ENCODE results near the gene KLHL25.
A peak's percentile ranks its signal among the peaks of the same experiment; 100 is the strongest.

KLHL25 gene

GRCh38 chr15:85755942-85756341, 38.8 kb downstream of the KLHL25 start:
- H3K27ac Mint-ChIP-seq: no peak overlapping the region
- H3K36me3 Mint-ChIP-seq: peaks cover 0 to 11% of the 10 kb centered on the region in 2 donors
- no peak for DNase-seq
- H3K4me3 Mint-ChIP-seq: no peak overlapping the region
- no peaks in the 10 kb centered on the region for H3K27me3 Mint-ChIP-seq
- no peak for ATAC-seq (replicated peaks)
- H3K9me3 Mint-ChIP-seq: no peaks in the 10 kb centered on the region
- peaks cover 4 to 8% of the 10 kb centered on the region in 2 donors for H3K4me1 Mint-ChIP-seq

DNA sequence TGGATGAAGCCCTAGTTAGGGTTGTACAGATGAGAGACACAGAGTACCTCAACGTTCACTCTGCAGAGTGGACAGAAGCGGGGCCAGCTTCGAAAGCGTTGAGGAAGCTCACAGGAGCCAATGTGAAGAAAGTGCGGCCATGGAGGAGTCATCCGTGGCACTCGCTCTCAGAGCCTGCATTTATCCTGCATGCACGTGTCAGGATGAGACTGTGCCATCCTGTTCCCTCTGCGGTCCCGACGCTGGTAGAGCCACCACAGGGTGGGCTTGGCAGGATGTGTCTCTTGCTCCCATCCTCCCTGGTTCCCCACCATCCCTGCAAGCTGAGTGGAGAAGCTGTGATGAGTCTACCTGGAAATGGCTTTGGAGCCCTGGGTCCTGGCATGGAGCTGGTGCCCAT, 39.3 kb downstream of the KLHL25 start:
- peaks cover 8% of the 10 kb centered on the region in 2 donors for H3K4me1 Mint-ChIP-seq
- H3K9me3 Mint-ChIP-seq: no peaks in the 10 kb centered on the region
- H3K27ac Mint-ChIP-seq: no peak overlapping the region
- H3K4me3 Mint-ChIP-seq: no peak overlapping the region
- DNase-seq (no peak), ATAC-seq (replicated peaks) (no peak)
- no peaks in the 10 kb centered on the region for H3K27me3 Mint-ChIP-seq
- H3K36me3 Mint-ChIP-seq: peaks cover 0 to 11% of the 10 kb centered on the region in 2 donors

DNA sequence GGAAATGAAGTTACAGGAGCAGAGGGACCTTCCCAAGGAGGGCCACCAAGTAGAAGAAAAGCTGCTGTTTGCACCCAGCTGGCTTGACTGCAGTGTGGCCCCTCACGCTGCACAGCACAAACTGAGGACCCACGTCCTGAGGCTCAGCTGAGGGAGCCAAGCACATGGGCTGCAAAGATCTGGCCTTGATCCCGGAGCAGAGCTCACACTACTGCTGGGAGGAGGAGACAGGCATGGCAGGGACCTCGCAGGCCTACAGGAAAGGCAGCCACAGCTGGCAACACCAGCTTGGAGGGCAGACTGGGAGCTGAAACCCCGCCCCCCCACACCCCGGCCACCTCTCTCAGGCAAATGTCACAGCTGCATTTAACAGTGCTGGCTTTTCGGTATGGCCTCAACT, 39.7 kb downstream of the KLHL25 start:
- H3K4me3 Mint-ChIP-seq: no peak overlapping the region
- peaks cover 0 to 11% of the 10 kb centered on the region in 2 donors for H3K36me3 Mint-ChIP-seq
- ATAC-seq (replicated peaks): no peak
- H3K27ac Mint-ChIP-seq: no peak overlapping the region
- H3K27me3 Mint-ChIP-seq: no peaks in the 10 kb centered on the region
- DNase-seq: no peak
- H3K4me1 Mint-ChIP-seq: peaks cover 8 to 11% of the 10 kb centered on the region in 2 donors
- H3K9me3 Mint-ChIP-seq: no peaks in the 10 kb centered on the region

DNA sequence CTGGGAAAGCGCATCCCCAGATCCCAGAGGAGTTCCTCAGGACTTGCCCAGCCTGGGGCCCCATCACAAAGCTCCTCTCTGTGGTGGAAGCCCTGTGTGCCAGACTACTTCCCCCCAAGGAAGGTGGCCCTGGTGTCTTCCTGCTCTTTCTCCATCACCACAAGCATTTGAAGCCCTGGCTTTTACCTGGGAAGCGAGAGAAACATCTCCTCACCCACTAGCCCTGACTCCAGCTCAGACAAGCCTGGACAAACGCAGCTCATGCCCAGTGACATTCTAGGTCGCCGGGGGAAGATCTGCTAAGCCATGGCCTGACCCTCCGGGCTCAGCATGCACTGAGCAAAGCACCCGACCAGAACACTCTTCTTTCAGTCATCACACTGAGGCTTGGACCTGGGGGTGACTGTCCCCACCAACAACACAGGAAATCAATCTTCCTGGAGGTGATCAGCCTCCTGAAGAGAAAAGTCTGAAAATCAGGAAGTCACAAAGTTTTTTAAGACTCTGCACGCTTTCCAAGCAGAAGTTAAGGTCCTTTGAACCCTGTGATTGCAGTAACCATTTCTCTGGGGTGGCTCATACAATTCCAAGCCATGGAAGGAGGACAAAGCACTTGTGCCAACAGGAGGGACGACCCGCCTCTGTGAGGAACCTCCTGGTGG, 40.8 kb downstream of the KLHL25 start:
- Mint-ChIP-seq H3K4me3 (no peak overlapping the region), H3K9me3 (no peaks in the 10 kb centered on the region), H3K4me1 (peaks cover 8 to 11% of the 10 kb centered on the region in 2 donors), H3K27me3 (no peaks in the 10 kb centered on the region), H3K36me3 (peaks cover under 1 to 18% of the 10 kb centered on the region in 2 donors), H3K27ac (peak overlapping the region; percentile 47)
- ATAC-seq (replicated peaks) (no peak), DNase-seq (no peak)

- no peaks in the 10 kb centered on the region for H3K9me3 Mint-ChIP-seq
- H3K4me3 Mint-ChIP-seq: no peak overlapping the region
- H3K36me3 Mint-ChIP-seq: peaks cover 3 to 23% of the 10 kb centered on the region in 2 donors
- no peak overlapping the region for H3K27ac Mint-ChIP-seq
- ATAC-seq (replicated peaks) (no peak), DNase-seq (no peak)
- no peaks in the 10 kb centered on the region for H3K27me3 Mint-ChIP-seq
- H3K4me1 Mint-ChIP-seq: peaks cover 8 to 11% of the 10 kb centered on the region in 2 donors
Observed at GRCh38 chr15:85753261-85753660, 41.5 kb downstream of the KLHL25 start.

DNA sequence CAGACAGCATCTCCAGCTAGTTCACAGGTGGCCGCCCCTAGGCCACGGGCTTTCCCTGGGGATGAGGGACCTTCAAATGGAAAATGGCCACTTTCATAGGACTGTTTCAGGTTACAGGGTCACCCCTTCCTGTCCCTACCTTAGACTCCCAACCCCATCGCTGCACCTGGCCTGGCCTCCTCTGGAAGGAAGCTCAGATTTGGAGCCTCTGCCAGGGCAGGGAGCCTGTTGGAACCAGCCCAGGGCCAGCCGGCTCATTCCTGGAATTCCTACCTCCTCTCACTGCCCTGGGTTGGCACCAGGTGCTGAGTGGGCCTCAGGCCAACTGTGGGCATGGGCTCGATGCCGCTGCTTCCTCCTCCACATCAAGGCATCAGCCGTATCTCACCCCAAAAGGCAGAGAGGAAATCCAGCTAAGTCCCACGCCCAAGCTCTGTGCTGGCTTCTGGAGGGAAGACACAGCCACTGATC, 42.2 kb downstream of the KLHL25 start:
- ATAC-seq (replicated peaks): no peak
- no peak for DNase-seq
- Mint-ChIP-seq H3K27ac (peak overlapping the region; percentile 88), H3K36me3 (peaks cover 3 to 22% of the 10 kb centered on the region in 2 donors), H3K27me3 (no peaks in the 10 kb centered on the region), H3K4me3 (no peak overlapping the region), H3K4me1 (peaks cover 8 to 11% of the 10 kb centered on the region in 2 donors), H3K9me3 (no peaks in the 10 kb centered on the region)

GRCh38 chr15:85752124-85752475, 42.6 kb downstream of the KLHL25 start:
- Mint-ChIP-seq H3K9me3 (no peaks in the 10 kb centered on the region), H3K4me1 (peaks cover 8 to 11% of the 10 kb centered on the region in 2 donors), H3K4me3 (no peak overlapping the region), H3K27me3 (no peaks in the 10 kb centered on the region), H3K27ac (no peak overlapping the region), H3K36me3 (peaks cover 4 to 26% of the 10 kb centered on the region in 2 donors)
- DNase-seq (no peak), ATAC-seq (replicated peaks) (no peak)

- peak overlapping the region; percentile 11 for H3K27ac Mint-ChIP-seq
- H3K4me1 Mint-ChIP-seq: peaks cover 8 to 11% of the 10 kb centered on the region in 2 donors
- no peaks in the 10 kb centered on the region for H3K27me3 Mint-ChIP-seq
- no peaks in the 10 kb centered on the region for H3K9me3 Mint-ChIP-seq
- no peak for DNase-seq
- no peak overlapping the region for H3K4me3 Mint-ChIP-seq
- ATAC-seq (replicated peaks): peak; percentile 24 to 25
- peaks cover 7 to 32% of the 10 kb centered on the region in 2 donors for H3K36me3 Mint-ChIP-seq
Observed at GRCh38 chr15:85751291-85752123, 43.2 kb downstream of the KLHL25 start.

DNA sequence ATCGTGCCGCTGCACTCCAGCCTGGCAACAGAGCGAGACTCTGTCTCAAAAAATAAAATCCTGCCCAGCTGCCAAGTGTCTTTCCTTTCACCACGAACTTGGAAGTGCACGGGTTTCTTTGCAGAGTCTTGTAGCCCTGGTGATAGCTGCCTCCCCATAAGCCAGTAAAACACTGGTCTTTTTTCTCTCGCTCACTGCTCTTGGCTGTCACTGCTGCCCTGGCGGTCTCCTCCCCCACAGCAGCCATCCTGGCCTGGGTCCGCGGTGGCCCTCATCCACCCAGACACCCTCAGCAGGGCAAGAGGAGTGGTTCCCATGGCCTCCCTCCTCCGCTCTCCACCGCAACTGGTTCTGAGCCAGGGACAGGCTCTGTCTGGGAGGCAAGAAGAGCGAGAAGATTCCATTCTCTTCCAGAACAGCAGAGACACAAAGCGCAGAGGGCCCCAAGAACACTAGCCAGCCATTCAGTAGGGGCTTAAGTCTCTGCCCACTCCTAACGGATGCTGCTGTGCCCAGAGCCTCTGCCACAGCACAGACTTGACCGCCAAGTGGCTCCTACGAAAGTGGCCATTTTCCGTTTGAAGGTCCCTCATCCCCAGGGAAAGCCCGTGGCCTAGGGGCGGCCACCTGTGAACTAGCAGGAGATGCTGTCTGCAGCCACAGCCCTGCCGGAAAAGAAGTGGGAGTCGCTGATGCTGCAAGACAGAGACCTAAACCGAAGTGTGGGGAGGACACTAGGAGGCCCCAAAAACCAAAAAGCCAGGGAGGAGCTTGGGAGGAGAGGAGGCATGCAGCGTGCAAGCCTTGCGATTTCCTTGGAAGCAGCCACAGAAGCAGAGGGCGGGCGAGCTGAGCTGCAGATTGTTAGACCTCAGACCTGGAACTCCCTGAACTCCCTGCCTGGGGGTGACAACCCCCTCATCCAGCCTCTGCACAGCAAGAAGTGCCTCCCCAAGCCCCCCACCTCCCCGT, 44.1 kb downstream of the KLHL25 start:
- Mint-ChIP-seq H3K36me3 (peaks cover 13 to 39% of the 10 kb centered on the region in 2 donors), H3K27ac (peak overlapping the region; percentile 76), H3K4me1 (peaks cover 8 to 11% of the 10 kb centered on the region in 2 donors), H3K9me3 (no peaks in the 10 kb centered on the region), H3K27me3 (no peaks in the 10 kb centered on the region), H3K4me3 (no peak overlapping the region)
- ATAC-seq (replicated peaks) (peak; percentile 16 to 17), DNase-seq (no peak)

GRCh38 chr15:85749261-85750151, 45.2 kb downstream of the KLHL25 start:
- no peak for ATAC-seq (replicated peaks)
- no peaks in the 10 kb centered on the region for H3K9me3 Mint-ChIP-seq
- no peak overlapping the region for H3K4me3 Mint-ChIP-seq
- H3K27me3 Mint-ChIP-seq: no peaks in the 10 kb centered on the region
- H3K4me1 Mint-ChIP-seq: peaks cover 8 to 11% of the 10 kb centered on the region in 2 donors
- no peak for DNase-seq
- H3K36me3 Mint-ChIP-seq: peaks cover 16 to 42% of the 10 kb centered on the region in 2 donors
- H3K27ac Mint-ChIP-seq: peak overlapping the region; percentile 70

- ATAC-seq (replicated peaks) (no peak), DNase-seq (no peak)
- Mint-ChIP-seq H3K36me3 (peaks cover 19 to 46% of the 10 kb centered on the region in 2 donors), H3K27ac (no peak overlapping the region), H3K27me3 (no peaks in the 10 kb centered on the region), H3K4me3 (no peak overlapping the region), H3K9me3 (no peaks in the 10 kb centered on the region), H3K4me1 (peaks cover 6 to 7% of the 10 kb centered on the region in 2 donors)
Observed at GRCh38 chr15:85748729-85749128, 46.0 kb downstream of the KLHL25 start.

GRCh38 chr15:85748176-85748575, 46.5 kb downstream of the KLHL25 start:
- peaks cover 4 to 7% of the 10 kb centered on the region in 2 donors for H3K4me1 Mint-ChIP-seq
- no peaks in the 10 kb centered on the region for H3K27me3 Mint-ChIP-seq
- peaks cover 23 to 48% of the 10 kb centered on the region in 2 donors for H3K36me3 Mint-ChIP-seq
- H3K27ac Mint-ChIP-seq: no peak overlapping the region
- no peak overlapping the region for H3K4me3 Mint-ChIP-seq
- no peak for DNase-seq
- no peak for ATAC-seq (replicated peaks)
- no peaks in the 10 kb centered on the region for H3K9me3 Mint-ChIP-seq

- Mint-ChIP-seq H3K4me1 (peaks cover 0 to 7% of the 10 kb centered on the region in 2 donors), H3K36me3 (peaks cover 27 to 54% of the 10 kb centered on the region in 2 donors), H3K4me3 (no peak overlapping the region), H3K27me3 (no peaks in the 10 kb centered on the region), H3K27ac (no peak overlapping the region), H3K9me3 (no peaks in the 10 kb centered on the region)
- DNase-seq: no peak
- no peak for ATAC-seq (replicated peaks)
Observed at GRCh38 chr15:85746641-85747040, 48.1 kb downstream of the KLHL25 start.

All from stimulated activated naive B cell treated with anti-CD40 and anti-IgM and Interleukin-4, amounts not matched to agents 10 μg/mL and 1 μg/mL and 100 μg/mL, for 72 hours (primary cell).